Transverse colon (tissue), 4 donors: ENCODE data around the gene VSTM2L.

ENCODE experiments used
- CTCF ChIP-seq, 5 experiments: fragments of 200-600 bp in 3 of 5; fragments of 450-650 bp in 2 of 5; sonication (generic) in 3 of 5; IDR thresholded peaks; 1 replicate in 2 of 5; 2 replicates in 3 of 5; pipeline ENCODE4 v1.5.1; 2016 to 2017; ENCODE audit warnings: antibody characterized with exemption in 5 of 5, inconsistent platforms in 3 of 5, mild to moderate bottlenecking in 2 of 5, moderate library complexity in 1 of 5
- POLR2A ChIP-seq: fragments of 450-650 bp; IDR thresholded peaks from one replicate; pipeline ENCODE4 v1.6.1; 2016; ENCODE audit warnings: antibody characterized with exemption, mild to moderate bottlenecking, moderate library complexity
- POLR2AphosphoS5 ChIP-seq, 3 donors: sonication (generic); formaldehyde crosslinking; IDR thresholded peaks; one replicate each; pipeline ENCODE4 v1.6.1; 2016; ENCODE audit warnings: antibody characterized with exemption in 3 of 3

GRCh38 chr20:37914672-37915433 lies 11.9 kb downstream of the VSTM2L start:
- TF ChIP-seq CTCF (IDR thresholded peaks at IDR 0.05) (no peak), POLR2A (no peak), POLR2AphosphoS5 (IDR thresholded peaks at IDR 0.05) (no peak)
